Stimulated activated CD4-positive, alpha-beta T cell treated with anti-CD3 and anti-CD28 coated beads, TNF-alpha, amount 100 ng/mL, for 48 hours (primary cell): Measurements from ENCODE around the gene PLLP.
"Not testable (repeated sequence)": the region's sequence is repeated elsewhere in the genome, so short reads cannot be mapped to it uniquely, and the experiment has no call there.

Experiments used
- DNase-seq, 3 donors: peaks; one replicate each; pipeline ENCODE4 v3.0.0-alpha.2; 2020; ENCODE audit warnings: low read depth in 3 of 3

Gene PLLP

DNA sequence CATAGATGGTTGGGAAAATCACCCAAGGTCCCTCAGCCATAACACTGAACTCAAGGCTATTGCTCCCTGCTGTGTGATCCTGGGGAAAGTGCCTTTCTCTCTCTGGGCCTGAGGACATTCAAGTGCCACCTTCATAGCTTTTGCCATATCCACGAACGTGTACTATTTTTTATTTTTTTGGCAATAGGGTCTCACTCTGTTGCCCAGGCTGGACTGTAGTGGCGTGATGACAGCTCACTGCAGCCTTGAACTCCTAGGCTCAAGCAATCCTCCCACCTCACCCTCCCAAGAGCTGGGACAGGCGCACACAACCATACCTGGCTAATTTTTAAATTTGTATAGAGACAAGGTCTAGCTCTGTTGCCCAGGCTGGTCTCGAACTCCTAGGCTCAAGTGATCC is 10.6 kb downstream of the PLLP start:
- DNase-seq, result no peak

- DNase-seq, result no peak
These were observed 11.1 kb downstream of the PLLP start for GRCh38 chr16:57273359-57273758.

- DNase-seq, result no peak
These were observed 12.5 kb downstream of the PLLP start for GRCh38 chr16:57271867-57272495.

DNA sequence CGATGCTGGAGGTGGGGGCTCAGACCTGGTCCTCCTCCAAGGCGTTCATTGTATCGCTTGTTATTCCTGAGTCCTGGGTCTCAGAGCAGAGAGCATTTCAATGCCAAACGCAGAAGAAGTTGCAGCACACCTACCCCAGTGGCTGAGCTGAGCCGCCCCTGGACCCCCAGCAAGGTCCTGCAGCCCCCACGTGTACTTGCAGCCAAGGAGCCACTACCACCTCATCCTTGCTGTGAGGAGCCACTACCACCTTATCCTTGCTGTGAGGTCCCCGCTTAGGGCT is 13.5 kb downstream of the PLLP start:
- DNase-seq, result no peak

GRCh38 chr16:57270221-57271062 is 14.0 kb downstream of the PLLP start:
- DNase-seq, result no peak

- DNase-seq, result no peak
These were observed 15.4 kb downstream of the PLLP start for GRCh38 chr16:57268804-57269800.

- DNase-seq, result not testable (repeated sequence)
These were observed 17.1 kb downstream of the PLLP start for GRCh38 chr16:57267343-57267742.

GRCh38 chr16:57266531-57267260 is 17.8 kb downstream of the PLLP start:
- DNase-seq, result no peak

GRCh38 chr16:57265850-57266530 is 18.5 kb downstream of the PLLP start:
- DNase-seq, result no peak

DNA sequence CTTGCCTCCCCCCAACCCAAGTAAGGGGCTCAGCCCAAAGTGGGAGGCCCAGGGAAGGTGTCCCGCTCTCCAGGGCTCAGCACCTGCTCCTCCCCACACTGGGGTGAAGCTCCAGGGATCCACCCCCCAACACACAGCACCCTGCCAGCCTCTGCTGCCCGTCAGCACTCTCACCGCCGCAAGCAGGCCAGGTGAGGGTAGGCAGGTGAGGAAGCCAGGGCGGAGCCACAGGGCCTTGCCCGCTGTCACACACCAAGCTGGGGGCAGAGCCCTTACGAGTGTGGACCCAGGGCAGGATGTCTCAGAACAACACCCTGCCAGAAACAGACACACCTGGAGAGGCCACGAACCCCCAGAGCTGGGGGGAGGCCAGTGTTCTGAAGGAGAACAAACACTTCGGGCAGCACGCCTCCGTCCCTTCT is 19.5 kb downstream of the PLLP start:
- DNase-seq, result no peak

DNA sequence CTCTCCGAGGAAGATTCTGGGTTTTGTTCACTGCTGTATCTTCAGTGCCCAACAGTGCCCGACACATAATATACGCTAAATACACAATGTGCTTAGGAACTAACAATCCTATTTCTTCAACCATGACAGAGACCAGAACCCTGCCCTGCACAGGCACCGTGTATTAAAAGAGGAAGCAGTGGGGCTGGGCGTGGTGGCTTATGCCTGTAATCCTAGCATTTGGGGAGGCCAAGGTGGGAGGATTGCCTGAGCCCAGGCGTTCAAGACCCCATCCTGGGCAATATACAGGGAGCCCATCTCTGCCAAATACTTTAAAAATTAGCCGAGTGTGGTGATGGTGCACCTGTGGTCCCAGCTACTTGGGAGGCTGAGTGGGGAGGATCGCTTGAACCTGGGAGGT is 20.1 kb downstream of the PLLP start:
- DNase-seq, result no peak

DNA sequence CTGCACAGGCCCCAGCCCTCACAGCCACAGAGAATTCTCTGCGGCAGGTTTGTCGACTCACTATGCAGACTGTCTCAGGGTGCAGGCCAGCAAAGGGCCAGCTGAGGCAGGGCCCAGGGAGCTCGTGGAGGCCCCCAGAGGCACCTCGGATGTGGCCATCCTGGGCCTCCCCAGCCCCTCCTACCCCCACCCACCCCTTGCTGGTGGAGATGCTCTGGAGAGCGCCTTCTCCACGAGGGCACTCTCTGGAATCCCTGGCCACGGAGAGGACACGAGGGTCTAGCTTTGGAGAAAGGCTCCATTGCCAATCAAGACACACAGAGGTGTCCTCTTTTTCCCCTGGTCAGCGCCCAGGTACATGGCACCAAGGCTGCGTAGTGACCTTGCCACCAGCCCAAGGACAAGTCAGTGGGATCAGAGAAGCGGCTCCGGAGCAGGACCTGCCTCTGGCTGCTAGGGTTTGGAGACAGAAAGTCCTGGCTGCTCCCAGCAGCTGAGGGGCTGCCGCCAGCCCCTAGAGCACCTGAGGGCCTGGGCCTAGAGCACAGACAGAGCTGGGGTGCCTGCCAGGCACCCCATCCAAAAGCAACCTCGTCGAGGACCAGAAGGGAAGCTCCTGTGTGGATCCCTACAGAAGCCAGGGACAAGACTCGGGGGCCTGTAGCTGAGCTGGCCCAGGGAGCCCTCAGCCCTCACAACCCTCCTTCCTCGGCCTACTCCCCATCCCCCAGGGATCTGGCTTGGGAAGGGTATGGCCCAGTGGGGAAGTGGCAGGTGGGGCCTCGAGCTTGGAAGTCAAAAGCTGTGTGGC is 20.7 kb downstream of the PLLP start:
- DNase-seq, result no peak

DNA sequence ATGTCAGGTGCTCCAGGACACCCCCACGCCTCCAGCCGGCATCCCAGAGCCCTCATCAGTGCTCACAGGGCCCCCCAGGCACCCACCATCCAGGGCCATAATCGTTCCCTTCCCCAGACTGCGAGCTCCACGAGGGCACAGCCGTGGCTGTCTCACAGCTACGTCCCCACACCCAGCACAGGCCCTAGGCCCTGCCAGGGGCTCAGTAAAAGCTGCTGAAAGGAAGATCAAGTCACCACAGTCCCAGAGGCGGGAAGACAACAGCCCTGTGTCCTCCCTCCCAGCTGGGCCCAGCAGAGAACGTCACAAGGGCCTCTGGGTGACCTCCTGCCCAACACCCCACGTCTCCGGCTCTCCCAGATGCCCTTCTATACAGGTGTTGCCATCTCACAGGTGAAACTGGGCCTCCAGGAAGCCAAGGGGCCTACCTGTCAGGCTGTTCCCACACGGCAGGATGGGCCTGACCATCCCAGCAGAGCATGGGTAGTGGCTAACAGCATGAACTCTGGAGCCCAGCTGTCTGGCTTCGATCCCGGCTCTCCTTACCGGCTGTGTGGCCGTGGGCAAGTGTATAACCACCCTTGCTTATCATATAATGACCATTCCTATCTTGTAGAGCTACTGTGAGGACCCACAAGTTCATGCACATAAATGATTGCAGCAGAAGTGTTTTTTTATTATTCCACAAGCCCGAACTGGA is 21.5 kb downstream of the PLLP start:
- DNase-seq, result no peak

DNA sequence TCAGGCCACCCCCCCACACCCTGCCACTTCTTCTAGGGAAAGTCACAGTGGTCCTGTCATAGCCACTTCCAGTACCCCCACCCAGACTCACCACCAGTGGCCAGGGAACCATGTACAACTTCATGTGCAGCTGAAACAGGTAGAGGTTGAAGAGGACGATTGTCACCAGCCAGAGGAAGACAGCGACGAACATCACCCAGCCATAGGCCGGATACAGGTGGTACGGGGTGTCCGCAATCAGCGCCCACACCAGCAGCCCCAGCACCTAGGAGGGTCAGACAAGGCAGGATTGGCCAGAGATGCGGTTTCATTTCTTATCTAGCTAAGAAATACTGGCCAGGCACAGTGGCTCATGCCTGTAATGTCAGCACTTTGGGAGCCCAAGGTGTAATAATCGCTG is 22.7 kb downstream of the PLLP start:
- DNase-seq, result no peak

- no peak for DNase-seq
These were observed 24.1 kb downstream of the PLLP start for GRCh38 chr16:57260294-57260929.

DNA sequence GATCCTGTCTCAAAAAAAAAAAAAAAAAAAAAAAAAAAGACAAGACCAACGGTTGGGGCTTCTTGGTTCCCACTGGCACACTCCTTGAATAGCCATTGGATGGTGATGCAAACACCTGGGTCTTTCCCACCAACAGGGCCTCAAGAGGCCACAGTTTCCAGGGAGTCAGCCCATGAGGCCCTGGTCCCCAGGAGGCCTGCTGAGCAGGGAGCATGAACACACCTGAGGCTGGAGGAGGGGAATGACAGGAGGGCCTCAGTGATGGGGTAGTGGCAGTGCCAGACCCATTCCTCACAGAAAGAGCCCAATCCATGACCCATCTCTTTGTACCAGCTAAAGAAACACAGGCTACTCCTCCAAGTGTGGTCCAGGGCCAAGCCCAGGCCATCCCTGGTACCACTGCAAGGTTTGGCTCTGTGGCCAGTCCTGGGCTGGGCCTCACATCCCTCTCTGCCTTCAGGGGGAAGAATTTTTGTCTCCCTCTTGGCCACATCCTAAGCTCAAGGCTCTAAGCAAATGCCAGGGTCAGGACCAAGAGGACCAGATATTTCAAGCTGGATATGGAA is 25.5 kb downstream of the PLLP start:
- no peak for DNase-seq

DNA sequence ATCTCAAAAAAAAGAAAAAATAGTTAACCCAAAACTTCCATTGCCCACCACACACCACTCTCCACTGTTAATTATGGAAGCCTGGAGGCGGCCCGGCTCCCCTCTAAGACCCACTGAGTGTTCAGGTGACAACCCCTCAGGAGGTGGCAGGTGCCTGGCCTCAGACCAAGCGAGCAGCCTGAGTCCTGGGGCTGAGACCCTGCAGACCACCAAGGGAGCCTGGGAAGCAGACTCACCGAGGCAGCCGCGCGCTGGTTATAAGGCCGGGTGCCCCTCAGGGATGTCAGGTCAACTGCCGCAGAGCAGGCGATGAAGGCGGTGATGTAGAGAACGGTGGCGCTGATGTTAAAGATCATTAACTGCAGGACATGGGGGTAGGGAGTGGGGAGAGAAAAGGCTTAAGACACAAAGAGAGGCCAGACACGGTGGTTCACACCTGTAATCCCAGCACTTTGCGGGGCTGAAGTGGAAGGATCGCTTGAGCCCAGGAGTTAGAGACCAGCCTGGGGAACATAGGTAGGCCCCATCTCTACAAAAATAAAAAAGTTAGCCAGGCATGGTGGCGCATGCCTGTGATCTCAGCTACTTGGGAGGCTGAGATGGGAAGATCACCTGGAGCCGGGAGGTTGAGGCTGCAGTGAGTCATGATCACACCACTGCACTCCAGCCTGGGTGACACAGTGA is 26.1 kb downstream of the PLLP start:
- no peak for DNase-seq

DNA sequence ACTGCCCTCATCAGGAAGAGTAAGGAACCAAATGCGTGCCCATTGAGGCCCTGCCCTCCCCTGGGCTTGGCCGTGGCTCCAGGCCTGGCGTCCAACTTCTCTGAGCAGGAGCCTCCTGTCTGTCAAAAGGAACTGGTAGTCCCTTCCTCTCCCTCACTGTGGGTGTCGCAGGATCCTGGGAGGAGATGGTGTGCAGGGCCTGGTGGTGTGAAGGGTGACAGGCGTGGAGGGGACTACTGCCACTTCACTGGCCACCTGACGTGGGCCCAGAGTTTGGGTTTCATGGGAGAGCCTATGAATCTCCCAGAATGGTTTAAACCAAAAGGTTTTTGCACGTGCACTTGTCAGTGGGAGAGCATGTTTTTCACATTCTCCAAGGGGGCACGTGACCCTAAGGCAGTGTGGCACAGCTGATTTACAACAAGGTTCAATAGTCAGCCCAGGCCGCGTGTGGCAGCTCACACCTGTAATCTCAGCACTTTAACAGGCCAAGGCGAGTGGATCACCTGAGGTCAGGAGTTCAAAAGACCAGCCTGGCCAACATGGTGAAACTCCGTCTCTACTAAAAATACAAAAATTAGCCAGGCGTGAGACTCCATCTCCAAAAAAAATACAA is 26.9 kb downstream of the PLLP start:
- no peak for DNase-seq
